NOMO-1 treated with dmso at 0.1 percent for 144 hours (cell line): ENCODE measurements around the gene RBM33.

Source experiments
- DNase-seq: peaks from one replicate; lab custom pipeline; 2025; ENCODE audit not compliant: unreplicated experiment; lab: John Stamatoyannopoulos, UW

RBM33 gene

DNA sequence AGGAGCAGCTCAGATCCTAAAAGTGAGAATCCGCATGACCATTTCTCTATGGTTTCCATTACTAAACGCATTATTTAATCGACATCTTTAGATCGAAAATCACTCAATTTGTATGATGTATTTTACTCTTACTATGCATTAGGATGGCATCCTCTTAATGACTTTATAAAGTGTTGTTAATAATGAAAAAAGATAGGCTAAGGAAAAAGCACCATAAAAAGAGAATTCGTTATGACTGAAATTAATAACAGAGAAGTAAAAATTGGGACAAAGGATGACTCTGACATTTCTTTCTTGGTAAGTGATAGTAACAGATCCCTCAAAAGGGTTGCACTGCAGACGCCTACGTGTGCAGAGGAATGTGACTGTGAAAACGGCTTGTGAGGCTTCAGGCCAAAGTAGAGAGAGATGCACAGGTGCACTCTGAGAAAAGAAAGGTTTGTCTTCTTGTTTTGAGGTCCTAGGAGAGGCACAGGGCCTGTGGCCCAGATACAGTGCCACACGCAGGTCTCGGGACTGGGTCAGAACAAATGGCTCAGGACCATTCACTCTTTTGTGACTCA is 23.0 kb upstream of the RBM33 start:
- no peak for DNase-seq

DNA sequence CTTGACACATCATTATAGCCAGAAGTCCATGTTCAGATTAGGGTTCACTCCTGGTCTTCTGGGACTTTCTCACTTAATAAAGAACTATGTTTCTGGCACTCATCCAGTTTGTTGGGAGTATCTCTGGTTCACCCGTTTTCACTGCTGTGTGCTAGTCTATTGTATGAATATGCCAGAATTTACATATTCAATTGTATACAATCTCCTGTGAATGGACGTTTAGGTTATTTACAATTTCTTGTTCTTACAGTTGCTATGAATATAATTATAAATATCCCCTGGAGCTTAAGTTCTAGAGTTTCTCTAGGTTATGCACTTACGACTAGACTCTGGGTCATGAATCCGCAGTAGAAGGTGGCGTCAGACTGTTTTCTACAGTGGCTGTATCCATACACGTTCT is 20.0 kb upstream of the RBM33 start:
- DNase-seq, result no peak

DNA sequence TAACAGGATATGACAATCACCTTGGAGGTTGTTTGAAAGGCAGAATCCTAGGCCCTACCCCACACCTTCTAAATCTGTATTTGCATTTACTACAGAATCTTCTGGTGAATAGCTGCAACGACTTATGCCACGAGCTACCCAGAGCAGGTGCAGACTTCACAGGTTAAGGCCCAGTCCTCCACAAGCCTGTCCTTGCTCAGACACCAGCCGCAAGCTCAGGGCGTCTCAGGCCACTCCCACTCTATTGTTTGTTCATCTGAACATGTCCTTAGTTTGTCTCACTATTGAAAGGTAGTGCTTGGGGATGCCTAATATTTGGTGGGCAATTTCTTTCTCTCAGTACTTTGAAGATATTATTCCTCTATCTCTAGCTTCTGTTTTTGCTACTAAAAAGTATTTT is 18.9 kb upstream of the RBM33 start:
- DNase-seq, result no peak

DNA sequence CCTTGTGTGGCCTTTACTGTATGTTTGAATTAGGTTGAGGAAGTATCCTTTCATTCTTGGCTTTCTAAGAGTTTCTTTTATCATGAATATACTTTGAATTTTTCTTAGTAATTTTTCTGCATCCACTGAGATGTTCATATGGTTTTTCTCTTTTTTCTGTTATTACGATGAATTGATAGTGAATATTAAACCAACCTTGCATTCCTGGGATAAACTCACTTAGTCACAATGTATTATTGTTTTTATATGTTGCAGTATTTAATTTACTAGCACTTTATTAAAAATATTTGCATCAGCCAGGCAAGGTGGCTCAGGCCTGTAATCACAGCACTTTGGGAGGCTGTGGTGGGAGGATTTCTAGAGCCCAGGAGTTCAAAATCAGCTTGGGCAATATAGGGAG is 15.3 kb upstream of the RBM33 start:
- DNase-seq, result no peak

DNA sequence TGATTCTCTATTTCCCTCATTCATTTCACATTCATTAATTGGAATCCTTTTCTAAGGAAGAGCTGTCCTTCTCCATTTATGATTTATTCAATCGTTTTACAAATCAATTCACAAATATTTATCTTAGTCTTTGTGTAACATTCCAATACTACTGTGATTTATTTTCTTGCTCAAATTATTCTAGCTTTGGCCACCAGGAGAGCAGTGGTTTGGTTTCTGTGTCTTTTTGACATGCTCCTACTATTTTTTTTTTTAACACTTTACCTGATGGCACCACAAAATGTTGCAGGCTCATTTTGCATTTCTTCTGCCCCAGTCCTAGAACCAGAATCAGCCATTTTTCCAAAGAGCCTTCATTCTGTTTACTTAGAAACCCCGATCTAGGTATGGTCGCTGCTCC is 13.3 kb upstream of the RBM33 start:
- DNase-seq, result no peak

DNA sequence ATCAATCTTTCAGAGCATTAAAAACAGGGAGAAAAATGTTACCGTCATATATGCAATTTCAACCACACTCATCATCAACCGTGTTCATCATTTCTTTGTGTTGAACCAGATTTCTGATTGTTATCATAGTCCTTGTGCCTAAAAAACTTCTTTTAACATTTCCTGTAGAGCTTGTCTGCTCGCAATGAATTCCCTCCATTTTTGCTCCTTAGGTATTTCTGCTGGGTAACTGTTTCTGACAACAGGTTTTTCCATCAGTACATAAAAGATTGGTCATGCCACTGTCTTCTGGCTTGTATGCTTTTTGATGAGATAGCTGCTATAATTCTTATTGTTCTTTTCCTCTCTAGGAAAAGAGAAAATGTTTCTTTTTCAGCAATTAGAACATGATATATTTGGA is 8.6 kb upstream of the RBM33 start:
- no peak for DNase-seq

DNA sequence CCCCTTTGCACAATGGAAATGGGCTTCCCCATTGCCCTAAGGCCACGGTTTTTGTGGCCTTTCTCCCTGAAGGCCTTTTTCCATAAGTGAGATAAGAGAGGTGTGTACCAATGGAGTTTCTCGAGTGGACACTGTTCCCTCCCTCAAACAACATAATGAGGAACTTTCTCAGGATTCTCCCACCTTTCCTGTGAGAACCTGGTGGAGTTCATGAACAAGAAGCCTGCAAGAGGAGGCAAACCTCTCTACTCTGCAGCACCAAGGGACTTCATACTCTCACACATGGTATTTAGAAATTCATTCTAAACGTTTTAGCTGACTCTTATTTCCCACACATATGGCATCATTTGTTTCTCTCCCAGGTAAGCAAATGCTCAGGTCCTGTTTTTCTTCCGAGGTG is 7.3 kb upstream of the RBM33 start:
- no peak for DNase-seq

DNA sequence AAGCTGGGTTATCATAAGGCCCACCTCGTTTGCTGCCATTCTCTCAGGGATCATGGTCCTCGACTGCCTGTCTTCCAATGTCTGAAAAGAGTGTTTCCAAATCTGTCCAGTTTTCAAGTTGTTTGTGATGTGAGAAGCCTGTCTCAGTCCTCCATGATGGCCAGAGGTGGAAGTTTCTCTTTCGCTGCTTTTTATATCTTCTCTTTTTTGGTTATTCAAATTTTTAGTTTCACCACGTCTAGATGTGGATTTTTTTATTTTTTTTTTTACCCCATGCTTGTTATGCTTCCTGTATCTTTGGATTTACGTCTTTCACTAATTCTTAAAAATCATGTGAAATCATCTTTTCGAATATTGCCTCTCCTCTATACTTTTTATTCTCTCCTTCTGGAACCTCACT is 6.1 kb upstream of the RBM33 start:
- DNase-seq, result no peak

DNA sequence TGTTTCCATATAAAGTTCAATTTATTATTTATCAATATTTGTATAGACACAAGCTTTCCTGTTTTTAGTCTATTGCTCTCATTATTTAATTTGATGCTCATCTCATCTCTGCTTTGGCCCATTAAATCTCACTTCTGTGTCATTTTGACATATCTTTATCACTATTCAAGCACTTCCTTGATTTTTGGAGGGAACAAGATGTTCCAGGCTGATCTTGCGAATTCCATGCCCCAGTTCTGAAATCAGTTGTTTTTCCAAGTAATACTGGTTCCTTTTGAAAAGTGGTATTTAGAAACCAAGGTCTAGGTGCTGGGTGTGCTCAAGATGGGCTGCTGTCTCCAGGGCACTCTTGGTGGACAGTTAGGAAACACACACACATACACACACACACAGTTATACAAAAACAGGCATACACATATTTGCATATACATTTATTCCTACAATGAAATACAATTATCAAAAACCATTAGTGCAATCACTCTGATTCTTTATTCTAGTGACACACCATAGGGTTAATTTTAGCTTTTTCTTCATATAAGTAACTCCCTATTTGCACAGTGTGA is 4.4 kb upstream of the RBM33 start:
- no peak for DNase-seq

DNA sequence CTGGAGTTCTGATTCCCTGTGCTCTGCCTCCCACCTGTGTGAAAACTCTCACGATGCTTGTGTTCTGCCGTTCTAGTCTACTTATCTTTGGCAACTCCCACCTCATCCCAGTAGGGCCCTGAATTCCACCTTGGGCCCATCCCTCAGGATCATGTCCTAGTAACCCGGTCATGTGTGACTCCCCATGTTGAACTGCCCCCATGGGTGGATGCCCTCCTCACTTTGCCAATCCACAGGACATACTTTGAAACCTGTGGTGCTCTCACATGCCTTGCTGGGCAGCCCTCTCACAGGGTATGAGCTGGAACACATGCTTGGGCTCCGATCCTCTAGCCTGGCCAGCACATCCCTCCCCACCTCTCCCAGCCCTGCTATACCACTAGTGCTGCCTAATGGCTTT is 3.8 kb upstream of the RBM33 start:
- no peak for DNase-seq

DNA sequence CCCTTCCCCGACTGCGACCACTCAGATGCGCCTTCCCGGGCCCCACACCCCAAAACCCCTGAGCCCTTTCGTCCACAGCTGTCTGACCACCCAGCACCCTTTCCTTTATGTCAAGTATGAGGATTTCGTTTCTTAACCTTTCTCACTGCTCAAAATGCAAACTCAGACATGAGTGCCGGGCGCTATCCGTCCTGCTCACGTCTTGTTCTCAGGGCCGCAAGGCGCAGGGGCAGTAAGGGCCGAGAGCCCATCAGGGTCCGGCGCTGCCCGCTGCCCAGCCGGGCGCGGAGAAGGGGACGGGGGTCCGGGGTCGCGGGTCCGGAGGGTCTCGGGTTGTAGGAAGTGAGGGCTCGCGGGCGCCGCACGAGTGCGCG is 670 bp upstream of the RBM33 start:
- no peak for DNase-seq

DNA sequence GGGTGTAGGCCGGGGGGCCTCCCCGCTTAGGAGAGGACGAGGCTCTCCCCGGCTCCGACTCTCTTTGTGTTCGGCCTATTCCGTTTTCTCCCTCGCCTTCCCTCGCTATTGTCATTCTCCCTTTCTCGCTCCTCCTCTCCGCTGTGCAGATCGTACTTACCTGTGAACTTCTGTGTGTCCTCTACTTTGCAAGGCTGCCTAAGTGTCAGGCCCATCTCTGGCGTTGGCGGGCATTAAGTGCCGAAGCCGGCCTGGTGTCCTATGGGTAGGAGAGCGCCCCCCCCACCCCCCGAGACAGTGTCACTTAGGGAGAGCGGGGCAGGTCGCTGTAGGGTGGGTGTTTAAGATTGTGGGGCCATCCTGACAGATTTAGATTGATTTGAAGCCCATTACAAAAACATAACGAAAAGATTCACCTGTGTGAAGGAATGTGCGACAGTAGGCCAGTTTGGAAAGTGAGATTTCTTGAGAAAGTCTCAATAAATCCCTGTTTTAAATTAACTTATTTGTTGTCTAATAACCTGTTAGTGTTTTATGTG is 579 bp downstream of the RBM33 start:
- DNase-seq, result no peak

DNA sequence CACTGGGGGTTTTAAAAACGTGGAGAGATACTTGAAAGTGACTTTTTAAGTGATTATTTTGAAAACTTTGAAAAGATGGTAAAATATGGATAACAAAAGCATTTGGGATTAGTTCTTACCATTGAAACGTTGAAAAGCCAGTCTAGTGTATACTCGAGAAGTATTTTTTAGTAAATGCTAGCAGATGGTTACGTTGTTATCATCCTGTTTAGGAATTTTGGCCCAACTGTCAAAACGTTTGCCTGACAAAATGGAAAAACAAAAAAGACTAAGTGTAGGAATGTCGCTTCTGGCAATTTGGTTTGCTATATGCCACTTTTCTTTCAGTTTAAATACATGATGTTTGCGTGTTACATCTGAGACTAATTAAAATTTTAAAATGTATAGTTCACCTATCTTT is 1.2 kb downstream of the RBM33 start:
- DNase-seq, result no peak

DNA sequence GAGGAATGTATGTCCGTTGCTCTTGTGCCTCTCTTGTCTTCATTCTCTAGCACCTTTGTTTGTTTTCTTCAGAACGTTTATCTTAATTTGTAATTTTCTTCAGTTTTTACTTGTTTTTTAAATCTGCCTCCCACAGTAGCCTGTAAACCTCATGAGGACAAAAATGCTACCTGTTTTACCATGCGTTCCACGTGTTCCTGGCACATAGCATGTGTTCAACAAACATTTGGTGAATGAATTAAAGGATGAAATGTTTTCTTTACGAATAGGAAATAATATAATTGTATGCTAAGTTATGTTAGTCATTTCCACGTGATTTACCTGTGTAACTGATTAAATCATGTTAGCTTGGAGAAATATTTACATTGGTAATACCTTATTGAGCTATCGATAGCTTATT is 2.2 kb downstream of the RBM33 start:
- DNase-seq, result no peak

DNA sequence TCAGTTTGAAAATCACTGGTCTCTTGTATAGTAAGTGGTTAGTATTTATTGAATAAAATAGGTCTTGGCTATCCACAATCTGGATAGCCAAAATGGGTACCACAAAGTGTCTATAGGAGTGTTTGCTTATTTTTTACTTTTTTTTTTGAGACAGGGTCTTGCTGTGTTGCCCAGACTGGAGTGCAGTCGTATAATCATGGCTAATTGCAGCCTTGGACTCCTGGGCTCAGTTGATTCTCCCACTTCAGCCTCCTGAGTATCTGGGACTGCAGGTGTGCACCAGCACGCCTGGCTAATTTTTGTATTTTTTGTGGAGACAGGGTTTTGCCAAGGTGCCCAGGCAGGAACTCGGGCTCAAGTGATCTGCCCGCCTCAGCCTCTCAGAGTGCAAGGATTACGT is 2.8 kb downstream of the RBM33 start:
- DNase-seq, result no peak

DNA sequence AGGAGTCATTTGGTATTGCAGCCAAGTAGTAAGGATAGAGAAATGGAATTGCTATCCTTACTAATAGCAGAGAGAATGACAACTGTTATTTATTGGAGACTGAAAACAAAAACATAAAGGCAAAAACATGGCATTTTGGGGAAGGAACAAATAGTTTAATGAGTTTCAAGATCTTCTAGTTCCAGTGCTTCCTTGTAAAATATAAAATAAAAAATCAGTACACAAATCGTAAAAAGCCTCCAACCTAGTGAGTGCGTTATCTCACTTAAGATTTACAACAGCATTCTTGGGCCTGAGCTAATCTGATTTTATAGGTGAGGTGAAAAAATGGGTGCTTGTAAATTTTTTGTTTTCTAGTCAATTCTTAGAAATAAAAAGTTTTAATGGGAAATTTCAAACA is 3.3 kb downstream of the RBM33 start:
- no peak for DNase-seq

DNA sequence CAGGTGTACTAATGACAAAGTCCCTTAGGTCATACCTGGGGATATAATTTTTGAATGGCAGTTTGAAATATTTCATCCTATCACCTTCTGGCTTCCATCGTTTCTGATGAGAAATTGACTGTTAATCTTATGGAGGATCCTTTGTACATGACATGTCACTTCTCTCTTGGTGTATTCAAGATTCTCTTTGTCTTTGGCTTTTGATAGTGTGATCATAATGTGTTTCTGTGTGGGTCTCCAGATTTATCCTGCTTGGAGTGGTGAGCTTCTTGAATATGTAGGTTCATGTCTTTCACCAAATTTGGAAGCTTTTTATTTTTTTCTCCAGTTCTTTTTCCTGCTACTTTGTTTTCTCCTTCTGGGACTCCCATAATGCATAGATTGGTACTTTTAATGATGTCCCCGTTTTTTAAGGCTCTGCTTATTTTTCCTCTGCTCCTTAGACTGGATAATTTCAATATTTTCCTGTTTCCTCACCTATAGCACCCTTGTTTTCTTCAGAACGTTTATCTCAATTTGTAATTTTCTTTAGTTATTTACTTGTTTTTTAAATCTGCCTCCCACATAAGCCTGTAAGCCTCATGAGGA is 4.4 kb downstream of the RBM33 start:
- DNase-seq, result no peak

DNA sequence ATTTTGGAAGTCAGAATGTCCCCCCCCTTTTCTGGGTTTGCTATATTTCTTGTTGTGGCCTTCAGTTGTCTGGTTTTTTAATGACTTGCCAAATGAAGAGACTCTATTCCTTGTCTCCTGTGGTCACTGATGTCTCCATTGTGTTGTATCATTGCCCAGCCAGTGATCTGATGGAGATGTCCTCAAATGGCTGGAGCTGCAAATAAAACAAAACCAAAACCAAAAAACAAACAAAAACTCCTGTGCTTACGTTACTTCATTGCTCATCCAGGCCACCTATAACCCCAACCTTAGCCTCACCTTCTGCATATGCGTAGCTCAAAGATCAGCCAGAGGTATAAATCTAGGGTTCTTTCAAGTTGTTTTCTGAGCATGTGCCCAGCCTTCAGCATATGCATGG is 5.1 kb downstream of the RBM33 start:
- DNase-seq, result no peak

DNA sequence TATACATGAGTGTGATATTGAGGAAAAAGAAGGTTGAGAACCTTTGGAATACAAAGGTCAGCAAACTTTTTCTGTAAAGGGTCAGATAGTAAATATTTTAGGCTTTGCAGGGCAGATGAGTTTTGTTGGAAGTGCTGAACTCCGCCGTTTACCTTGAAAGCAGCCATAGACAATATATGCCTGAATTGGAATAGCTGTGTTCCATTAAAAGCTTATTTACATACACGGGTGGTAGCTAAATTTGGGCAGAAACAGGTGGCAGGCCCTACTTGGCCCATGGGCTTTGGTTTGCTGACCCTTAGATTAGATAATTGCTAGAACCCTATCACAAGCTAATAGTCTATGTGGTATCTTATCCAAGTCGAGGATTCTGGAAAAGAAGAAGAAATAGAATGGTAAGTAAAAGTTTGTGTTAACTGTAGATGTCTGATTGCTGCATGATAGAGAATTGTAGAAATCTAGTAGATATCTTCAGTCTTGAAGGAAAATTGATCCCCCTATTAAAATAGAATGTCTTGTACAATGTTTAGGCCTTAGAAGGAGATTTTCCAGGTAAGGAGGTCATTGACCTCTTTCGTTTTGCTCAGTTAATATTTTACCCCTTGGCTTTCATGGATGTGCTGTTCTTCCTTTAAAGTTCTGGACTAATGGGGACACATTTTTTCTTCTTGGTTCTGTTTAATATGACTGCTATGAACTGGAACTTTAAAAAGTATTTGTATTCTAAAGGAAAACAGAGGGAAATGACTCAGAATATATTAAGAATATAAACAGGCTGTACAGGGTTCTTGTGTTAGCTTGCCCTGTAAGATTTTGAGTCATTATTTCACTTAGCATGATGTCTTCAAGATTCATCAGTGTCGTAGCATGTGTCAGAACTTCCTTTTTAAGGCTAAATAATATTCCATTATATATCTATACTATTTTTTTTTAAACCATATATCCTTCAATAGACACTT is 8.0 kb downstream of the RBM33 start:
- DNase-seq, result no peak

DNA sequence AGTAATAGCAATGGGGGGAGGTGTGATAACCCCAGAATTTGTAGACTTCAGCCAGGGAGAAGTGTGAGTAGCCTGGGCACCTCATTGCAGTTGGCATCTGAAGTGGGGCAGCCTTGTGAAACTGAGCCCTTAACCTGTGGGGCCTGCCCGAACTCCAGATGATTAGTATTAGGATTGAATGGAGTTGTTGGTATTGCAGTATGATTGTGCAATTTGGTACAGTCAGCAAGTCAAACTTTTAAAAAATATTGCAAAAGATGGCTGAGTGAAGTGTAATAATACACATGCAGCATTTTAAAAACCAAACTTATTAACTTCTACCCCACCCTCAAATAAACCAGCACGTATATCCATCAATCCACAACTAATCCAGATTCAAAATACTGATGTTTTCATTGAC is 9.3 kb downstream of the RBM33 start:
- peak; percentile 1 for DNase-seq

DNA sequence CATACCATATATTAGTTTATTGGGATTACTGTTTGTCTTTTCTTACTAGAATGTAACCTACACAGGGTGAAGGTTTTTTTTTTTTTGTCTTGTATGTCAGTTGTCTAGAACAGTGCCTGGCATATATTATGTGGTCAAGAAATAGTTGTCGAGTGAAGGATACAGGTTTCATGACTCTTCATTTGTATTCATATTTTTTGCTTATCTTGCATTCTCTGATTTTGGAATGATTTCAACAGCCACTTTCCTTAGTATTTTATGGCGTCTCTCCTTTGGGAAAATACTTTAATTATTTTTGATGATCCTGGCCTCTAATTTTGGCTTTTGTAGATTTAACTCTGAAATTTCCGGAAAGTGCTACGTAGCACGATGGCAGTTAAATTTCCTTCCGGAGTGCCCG is 12.4 kb downstream of the RBM33 start:
- DNase-seq, result no peak
